LNCaP clone FGC (cell line): ENCODE data around the gene VRK3.

ENCODE experiments used
- DNase-seq: peaks from one replicate; pipeline ENCODE4 v3.0.0-alpha.2; 2011; ENCODE audit warnings: low read depth
- H3K4me3 ChIP-seq: 2 replicates; pipeline ENCODE4 v1.5.1; 2011; ENCODE audit warnings: mild to moderate bottlenecking, low read depth, low read length, control low read depth
- CTCF ChIP-seq: IDR thresholded peaks from 2 replicates; pipeline ENCODE4 v1.5.1; 2012; ENCODE audit warnings: mild to moderate bottlenecking; ENCODE audit not compliant: control insufficient read depth, insufficient read depth; ENCODE audit errors: extremely low read depth

VRK3 gene

GRCh38 chr19:49939721-49940481 is 85.3 kb downstream of the VRK3 start:
- no peak for DNase-seq
- H3K4me3 ChIP-seq: no peak overlapping the region
- 0 out of 2 replicates have a peak, but pooled peaks have one; percentile 2 for TF ChIP-seq CTCF

GRCh38 chr19:49938662-49939061 is 86.5 kb downstream of the VRK3 start:
- no peak overlapping the region for H3K4me3 ChIP-seq
- TF ChIP-seq CTCF: no peak
- DNase-seq: no peak

- peak overlapping the region; percentile 36 for H3K4me3 ChIP-seq
Observed at GRCh38 chr19:49937750-49938381, 87.3 kb downstream of the VRK3 start.

GRCh38 chr19:49936549-49936948 is 88.6 kb downstream of the VRK3 start:
- TF ChIP-seq CTCF: no peak
- DNase-seq: no peak

More at GRCh38 chr19:49937750-49938381, 87.3 kb downstream of the VRK3 start:
- no peak for DNase-seq
- TF ChIP-seq CTCF: peak; percentile 91

GRCh38 chr19:49933643-49934042 is 91.5 kb downstream of the VRK3 start:
- H3K4me3 ChIP-seq: no peak overlapping the region
- no peak for DNase-seq
- no peak for TF ChIP-seq CTCF

More at GRCh38 chr19:49936549-49936948, 88.6 kb downstream of the VRK3 start:
- H3K4me3 ChIP-seq: no peak overlapping the region

GRCh38 chr19:49932731-49933131 is 92.4 kb downstream of the VRK3 start:
- H3K4me3 ChIP-seq: no peak overlapping the region
- TF ChIP-seq CTCF: no peak
- DNase-seq: no peak
